ENCODE results near the gene C4orf17. TPM values are rescaled to one million over a fixed set of nuclear protein-coding genes. Genes with fewer than 3 reads are reported as not detected.

C4orf17 gene
- polyA plus RNA-seq, 1 donor: 0.20 TPM

DNA sequence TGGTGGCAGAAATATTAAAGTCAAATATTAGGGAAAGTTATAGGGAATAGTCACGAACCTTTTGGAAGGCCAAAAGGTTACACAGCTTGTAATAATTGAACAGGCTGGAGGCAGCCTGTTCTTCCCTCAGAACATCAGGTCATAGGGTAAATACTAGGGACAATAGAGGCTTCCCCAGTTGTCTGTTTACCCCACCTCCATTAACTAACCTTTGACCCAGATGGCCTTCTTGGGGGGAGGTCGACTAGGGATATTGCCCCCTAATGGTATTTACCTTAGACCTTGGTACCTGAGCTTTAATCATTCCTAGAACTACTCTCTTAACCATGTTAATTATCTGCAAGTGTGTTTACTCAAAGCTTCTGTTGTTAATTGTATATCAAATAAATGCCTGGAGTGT lies 26.0 kb downstream of the C4orf17 start:
- no peak for DNase-seq (ENCODE audit: low read depth)

DNA sequence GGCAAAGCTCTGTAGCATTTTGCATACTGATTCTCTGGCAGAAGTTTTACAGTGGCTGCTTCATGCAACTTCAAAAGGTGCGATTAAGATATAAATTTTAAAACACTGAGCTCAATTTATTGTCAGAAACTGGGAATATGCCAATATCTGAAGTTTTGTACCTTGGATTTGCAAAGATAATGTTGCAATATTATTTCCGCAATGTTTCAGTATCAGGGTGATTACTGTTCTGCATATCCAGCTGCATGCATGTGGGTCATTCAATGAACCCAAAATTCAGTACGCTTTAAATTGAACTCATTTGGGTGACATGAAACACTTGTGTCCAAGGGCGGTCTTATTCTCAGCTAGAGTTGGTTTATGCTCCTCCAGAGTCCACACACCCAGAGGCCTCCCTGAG lies 26.9 kb downstream of the C4orf17 start:
- no peak for DNase-seq (ENCODE audit: low read depth)

DNA sequence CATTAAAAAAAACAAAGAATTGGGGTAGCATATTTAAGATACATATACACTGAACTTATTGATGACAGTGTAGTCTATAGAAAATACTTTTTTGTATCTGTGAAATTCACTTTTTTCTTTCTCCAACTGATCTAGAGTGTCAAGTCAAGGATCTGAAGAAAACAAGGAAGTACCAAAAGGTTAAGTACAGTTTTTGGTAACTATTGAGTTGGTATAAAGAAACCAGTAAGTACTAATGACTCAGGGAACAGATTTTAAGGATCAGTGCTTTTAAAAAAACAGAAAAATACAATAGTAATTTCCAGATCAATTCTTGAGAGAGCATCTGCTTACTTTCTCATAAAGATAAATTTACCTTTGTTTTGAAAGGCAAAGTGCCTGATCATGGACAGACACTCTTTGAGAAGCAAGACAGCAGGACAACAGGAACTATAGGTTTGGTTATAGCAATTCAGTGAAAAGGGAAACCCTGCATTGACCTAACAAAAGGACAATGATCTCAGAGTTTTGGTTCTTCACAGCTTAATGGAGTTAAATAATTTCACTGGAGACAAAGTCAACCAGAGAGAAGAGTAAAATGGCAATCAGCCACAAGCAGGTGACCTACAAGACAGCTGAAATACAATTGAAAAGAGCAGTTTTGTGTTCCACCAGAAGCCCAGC lies 29.6 kb downstream of the C4orf17 start:
- no peak for DNase-seq (ENCODE audit: low read depth)

DNA sequence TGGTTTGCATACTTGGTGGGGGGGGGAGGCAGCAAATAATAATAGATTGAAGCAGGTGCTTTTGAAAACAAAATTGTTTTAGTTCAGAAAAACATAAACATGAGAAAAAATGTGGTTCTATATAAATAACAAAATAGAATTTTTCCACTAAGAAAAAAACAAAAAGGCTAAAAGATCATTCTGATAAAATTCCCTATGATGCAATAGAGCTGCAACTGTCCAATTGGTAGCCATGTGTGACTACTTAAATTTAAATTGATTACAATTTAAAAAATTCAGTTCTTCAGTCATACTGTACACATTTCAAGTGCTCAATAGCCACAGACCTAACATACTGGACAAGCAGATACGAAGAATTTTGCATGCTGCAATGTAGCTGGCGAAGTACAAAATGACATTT lies 42.1 kb downstream of the C4orf17 start:
- no peak for DNase-seq (ENCODE audit: low read depth)

DNA sequence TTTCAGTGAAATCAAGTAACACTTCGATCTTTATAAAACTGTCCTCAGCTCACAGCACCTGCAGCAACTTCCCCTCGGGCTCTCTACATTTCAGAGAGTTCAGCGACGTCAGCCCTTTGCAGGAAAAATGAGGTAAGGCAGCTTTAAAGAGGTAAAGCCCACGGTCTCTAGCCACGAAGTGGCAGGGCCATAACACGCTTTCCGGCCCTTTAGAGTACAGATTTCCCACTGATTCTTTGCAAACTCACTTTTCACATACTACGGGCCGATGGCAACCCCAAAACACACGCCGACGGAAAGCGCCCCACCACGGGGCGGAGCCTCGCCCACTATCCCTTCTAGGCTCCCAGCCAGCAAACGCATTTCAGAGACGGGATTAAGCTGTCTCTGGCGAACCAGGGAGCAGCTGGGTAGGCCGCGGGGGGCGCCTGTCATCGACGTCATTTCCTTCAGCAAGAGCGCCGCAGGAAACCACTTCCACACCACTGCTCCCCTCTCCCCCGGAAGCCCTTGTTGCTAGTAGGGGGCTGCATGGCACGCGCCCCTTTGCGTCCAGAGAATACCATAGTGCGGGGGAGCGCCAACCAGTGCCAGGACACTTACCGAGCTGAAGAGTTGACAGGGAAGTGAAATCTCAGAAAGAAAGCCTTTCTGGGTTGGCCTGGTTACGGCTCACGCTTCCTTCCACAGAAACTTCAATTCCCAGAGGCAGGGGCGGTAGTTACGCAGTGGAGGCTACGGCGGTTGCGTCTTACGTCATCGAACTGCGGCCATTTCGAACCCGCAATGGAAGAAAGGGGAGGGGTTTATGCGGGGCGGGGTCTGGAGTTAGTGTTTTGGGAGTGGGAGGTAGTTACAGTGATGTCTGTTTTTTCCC lies 52.7 kb downstream of the C4orf17 start, which contains the start of gene TRMT10A:
Gene TRMT10A (minus strand): TSS at position 730 of the 877 bp plus-strand sequence. CDS start 4,701 bp downstream, outside the sequence.
- DNase-seq (ENCODE audit: low read depth): peak; percentile 95

DNA sequence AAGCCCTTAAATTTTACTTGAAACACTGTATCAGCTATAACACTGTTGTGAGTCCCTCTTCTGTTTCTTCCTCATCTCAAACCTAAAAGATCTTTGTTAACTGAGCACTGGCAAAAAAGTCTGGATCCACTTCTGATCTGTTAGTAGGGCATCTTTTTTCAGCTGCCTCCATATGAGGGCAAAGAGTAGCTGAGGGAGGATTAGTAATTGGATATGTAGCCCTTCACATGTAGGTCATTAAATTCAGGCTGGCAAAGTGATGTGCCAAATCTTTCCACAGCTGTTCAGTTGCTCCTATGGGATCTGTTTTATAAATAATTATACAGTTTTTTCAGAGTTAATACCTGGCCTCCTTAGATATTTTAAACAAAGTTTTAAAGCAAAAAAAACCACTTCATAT lies 54.1 kb downstream of the C4orf17 start:
- DNase-seq (ENCODE audit: low read depth): no peak

DNA sequence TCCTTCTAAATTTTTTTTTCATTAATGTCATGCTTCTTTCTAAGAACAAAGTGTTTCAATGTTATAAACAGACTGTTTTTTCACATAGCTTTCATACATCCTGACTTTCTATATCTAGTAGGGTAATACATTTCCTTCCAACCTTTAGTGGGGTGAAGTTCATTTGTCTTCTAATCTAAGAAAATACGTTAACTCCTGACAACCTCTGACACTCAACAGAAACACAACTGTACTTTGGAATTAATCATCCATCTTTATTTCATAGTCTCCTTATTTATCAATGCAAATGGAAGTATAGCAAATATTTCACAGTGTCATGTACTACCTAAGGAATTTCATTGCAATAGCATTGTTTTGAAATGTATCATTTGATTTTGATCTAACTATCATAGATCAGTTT lies 61.1 kb downstream of the C4orf17 start:
- no peak for DNase-seq (ENCODE audit: low read depth)

DNA sequence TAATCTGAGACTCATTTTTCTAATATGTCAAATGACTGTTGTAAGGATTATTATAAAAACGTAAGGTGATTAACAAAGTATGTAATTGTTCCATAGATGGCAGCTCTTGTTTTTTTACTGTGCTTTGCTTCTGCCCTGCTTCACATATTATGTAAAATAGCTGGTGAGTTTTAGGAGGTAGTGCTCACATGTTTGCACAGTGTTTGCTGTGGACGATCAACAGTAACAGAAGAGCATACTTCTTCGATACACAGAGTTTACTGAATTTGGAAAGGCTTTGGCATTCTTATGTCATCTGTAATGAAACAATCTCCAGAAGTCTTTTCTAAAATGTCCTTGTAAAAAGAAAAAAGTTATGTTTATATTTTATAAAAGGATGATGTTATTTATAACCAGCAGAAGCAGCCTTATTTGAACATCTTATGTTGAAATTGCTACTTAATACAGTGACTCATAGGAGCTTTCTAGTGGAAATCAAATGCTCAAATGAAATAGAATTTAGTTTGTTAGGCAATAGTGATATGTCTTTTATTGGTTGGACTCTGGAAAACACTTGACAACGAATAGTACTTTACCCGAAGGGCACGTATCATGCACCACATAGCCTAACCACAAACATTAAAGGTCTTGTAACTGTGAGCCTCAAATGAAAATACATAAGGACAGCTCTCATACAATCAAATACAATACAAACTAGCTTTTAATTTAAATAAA lies 61.9 kb downstream of the C4orf17 start:
- DNase-seq (ENCODE audit: low read depth): no peak

DNA sequence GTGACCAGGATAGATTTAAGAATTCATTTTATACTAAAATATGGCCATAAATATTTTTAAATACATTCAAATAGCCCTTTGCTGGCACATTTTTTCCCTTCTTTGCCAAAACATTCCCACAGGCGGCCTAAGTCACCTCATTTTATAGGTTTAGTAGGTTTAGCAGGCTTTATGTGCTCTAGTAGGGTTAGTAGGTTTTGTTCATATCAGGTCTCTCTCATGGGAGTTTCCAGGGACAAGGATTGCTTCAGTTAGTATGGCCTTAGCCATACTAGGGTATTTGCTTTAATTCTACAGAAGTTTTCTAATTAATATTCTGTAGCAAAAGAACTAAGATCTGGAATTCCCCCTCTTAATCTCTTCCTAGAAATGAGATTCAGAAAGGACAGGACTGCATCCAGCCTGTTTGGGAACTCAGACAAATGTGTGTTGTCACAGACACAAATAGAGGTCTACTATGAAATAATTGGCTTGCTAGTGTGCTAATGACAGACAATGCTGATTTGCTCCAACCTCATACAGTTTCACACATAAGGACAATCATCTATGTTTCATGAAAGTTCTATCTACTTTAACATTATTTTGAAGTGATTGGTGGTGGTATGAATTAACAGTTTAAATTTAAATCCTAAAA lies 63.0 kb downstream of the C4orf17 start:
- no peak for DNase-seq (ENCODE audit: low read depth)

DNA sequence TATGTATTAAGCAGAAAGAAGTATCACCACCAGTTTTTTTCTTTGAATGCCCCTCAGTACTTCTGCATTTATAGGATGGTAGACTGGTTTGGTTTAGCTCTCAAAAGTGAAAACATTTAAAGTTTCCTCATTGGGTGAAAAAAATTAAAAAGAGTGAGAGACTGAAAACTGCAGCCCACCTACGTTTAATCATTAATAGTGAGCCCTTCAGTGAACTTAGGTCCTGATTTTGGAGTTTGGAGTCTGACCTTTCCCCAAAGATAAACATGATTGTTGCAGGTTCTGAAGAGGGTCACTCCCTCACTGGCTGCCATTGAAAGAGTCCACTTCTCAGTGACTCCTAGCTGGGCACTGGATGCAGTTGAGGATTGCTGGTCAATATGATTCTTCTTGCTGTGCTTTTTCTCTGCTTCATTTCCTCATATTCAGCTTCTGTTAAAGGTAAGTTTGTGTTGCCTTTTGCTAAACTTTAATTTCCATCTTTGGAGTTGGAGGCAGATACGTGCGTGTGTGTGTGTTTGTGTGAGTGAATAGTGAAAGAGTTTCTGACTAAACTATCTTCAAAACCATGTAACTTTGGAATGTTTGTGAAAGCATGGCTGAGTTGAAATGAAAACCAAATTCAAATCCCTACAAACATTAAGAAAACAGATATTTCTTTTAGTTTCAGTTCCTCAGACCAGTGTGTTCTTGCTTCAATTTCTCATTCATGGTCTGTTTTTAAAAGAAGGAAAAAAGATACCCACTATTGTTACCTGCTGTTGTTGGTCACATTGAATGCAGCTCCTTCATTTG lies 63.9 kb downstream of the C4orf17 start, which contains the start of gene MTTP:
Gene MTTP (plus strand): TSS at position 295 of the 795 bp plus-strand sequence. CDS start 86 bp downstream, at position 381.
- DNase-seq (ENCODE audit: low read depth): no peak

DNA sequence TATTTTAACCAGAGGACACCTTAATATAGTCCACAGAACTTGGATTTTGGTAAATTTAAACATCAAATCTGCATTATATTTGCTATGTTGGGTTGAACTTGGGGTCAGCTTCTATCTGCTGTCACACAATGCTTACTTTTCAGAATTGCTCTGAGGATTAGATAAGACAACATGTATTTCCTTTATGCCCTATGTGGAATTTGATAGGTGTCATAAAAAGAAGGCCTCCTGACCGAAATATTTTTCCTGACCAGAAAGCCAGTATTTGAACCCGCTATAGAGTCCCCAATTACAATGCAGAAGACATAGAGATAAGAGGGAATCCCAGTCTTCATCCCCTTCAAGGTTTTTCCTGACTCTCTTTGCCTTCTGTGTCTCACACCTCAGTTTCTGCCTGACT lies 67.9 kb downstream of the C4orf17 start:
- DNase-seq (ENCODE audit: low read depth): no peak

DNA sequence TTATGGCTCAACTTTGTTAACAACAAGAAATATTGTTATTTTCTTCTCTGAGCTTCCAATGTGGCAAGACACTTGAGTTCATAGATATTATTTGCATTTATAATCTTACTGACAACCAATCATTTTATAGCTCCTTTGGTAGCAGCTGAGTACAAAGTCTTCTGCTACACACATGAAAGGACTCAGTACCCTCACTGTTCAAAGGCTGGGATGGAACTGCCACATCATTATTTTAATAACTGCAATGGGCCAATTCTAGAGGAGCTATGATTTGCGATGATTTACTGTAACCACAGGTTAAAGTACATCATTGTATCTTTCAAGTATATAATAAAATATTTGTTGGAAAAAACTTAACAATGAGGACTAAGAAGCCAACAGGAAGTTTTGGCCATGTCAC lies 74.7 kb downstream of the C4orf17 start:
- DNase-seq (ENCODE audit: low read depth): no peak

DNA sequence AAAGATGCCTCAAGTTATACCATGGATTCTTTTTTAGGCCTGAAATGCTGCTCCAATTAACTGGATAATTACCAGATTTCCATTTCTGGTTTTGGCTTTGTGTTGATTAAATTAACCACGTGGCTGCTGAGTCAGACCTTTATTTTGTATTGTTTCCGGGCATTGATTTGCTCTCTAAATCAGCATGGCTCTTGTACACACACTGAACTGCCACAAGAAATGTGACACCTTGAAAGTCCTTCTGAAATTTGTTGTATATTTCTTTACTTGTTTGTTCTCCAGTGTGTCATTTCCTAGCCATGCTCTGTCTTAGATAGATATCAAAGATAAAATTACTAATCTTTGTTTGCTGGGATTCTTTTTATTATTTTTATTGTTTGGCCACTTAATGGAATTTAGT lies 75.5 kb downstream of the C4orf17 start:
- no peak for DNase-seq (ENCODE audit: low read depth)

DNA sequence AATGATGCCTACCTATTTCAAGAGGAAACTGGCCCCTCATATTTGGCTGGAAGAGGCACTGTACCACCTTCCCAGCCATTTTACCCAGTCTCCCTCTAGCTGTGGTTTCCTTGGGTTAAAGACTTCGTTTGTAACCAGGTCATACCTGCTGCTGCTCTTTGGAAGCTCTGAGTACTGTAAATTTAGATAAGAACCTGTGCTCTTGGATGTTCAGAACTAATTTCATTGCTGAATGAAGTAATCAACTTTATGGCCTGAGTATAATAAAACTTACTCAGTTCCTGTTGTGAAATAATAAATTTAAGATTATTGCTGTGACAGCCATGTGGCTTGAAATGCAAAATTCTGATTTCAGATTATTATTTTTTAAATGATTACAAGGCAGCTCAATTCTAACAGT lies 76.0 kb downstream of the C4orf17 start:
- DNase-seq (ENCODE audit: low read depth): no peak

DNA sequence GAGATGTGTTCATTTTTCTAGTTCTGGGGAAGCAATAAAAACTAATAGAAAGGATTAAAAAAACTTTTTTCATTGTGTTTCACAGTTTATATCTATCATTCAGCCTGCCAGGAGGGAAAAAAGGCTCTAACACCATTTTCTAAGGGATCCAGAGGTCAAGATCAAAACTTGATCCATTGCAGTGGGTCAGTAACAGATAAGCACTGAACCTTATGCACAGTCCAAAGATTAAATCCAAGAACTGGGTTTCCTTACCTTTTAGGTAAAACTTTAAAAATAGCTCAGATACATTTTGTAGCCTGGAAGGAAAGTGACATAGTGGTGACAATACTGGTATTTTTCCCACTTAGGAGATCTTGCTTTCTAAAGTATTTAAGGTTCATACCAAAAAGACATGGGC lies 76.5 kb downstream of the C4orf17 start:
- no peak for DNase-seq (ENCODE audit: low read depth)

DNA sequence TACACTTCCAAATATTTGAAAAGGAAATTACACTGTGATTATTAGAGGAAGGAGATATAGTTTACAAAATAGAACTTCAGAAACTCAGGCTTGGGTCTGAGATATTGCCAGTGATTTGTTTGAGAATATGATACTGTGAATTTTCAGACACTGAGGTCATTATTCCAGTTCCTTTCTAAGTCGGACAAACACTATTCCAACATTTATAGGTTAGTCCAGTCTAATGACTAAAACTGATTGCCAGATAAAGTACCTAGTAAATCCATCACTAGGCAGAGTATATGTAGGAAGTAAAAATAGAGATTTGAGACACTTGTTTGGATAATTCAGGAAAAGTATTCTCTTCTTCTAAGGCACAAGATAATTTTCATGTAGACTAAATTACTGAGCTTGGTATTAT lies 77.0 kb downstream of the C4orf17 start:
- DNase-seq (ENCODE audit: low read depth): no peak

DNA sequence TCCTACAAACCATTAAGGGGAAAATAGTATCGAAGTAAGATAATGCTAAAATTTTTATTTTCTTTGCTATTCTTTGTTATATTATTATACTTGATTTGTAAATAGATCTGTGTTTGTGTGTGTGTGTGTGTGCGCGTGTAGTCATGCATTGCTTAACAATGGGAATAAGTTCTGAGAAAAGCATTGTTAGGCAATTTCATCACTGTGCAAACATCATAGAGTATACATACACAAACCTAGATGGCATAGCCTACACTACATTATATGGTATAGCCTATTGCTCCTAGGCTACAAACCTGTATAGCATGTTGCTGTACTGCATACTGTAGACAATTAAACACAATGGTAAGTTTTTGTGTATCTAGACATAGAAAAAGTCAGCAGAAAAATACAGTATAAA lies 80.9 kb downstream of the C4orf17 start:
- DNase-seq (ENCODE audit: low read depth): no peak

Measured in forelimb muscle (tissue), 1 donor.